ENCODE measurements around the gene EFNA5.

- TF ChIP-seq POLR2AphosphoS5 (IDR thresholded peaks at IDR 0.05; ENCODE audit: low read depth) = no peak
- no peak for TF ChIP-seq CTCF (conservative IDR thresholded peaks at IDR 0.05; ENCODE audit: low read depth in 2 of 2)
- TF ChIP-seq EZH2 (IDR thresholded peaks at IDR 0.05; ENCODE audit: low read depth, unreplicated experiment) = no peak
- TF ChIP-seq, protein P1, sequence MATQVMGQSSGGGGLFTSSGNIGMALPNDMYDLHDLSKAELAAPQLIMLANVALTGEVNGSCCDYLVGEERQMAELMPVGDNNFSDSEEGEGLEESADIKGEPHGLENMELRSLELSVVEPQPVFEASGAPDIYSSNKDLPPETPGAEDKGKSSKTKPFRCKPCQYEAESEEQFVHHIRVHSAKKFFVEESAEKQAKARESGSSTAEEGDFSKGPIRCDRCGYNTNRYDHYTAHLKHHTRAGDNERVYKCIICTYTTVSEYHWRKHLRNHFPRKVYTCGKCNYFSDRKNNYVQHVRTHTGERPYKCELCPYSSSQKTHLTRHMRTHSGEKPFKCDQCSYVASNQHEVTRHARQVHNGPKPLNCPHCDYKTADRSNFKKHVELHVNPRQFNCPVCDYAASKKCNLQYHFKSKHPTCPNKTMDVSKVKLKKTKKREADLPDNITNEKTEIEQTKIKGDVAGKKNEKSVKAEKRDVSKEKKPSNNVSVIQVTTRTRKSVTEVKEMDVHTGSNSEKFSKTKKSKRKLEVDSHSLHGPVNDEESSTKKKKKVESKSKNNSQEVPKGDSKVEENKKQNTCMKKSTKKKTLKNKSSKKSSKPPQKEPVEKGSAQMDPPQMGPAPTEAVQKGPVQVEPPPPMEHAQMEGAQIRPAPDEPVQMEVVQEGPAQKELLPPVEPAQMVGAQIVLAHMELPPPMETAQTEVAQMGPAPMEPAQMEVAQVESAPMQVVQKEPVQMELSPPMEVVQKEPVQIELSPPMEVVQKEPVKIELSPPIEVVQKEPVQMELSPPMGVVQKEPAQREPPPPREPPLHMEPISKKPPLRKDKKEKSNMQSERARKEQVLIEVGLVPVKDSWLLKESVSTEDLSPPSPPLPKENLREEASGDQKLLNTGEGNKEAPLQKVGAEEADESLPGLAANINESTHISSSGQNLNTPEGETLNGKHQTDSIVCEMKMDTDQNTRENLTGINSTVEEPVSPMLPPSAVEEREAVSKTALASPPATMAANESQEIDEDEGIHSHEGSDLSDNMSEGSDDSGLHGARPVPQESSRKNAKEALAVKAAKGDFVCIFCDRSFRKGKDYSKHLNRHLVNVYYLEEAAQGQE (IDR thresholded peaks at IDR 0.05; ENCODE audit: unreplicated experiment) = no peak
- TF ChIP-seq EZH2phosphoT487 (IDR thresholded peaks at IDR 0.05; ENCODE audit: unreplicated experiment) = no peak
- no peak for TF ChIP-seq JUNB (IDR thresholded peaks at IDR 0.05; ENCODE audit: unreplicated experiment)
- TF ChIP-seq NANOG (IDR thresholded peaks at IDR 0.05; ENCODE audit: borderline replicate concordance) = no peak
- no peak for TF ChIP-seq ZNF114 (CRISPR knock-in tag; IDR thresholded peaks at IDR 0.05)
- no peak for TF ChIP-seq CREB1 (CRISPR knock-in tag; IDR thresholded peaks at IDR 0.05; ENCODE audit: low read depth)
Measured at GRCh38 chr5:107544967-107545366, 125.8 kb downstream of the EFNA5 start.
